Measurements from ENCODE around the gene EFL1.

GRCh38 chr15:82129761-82130160 lies 132.8 kb downstream of the EFL1 start:
- TF ChIP-seq, protein P1, sequence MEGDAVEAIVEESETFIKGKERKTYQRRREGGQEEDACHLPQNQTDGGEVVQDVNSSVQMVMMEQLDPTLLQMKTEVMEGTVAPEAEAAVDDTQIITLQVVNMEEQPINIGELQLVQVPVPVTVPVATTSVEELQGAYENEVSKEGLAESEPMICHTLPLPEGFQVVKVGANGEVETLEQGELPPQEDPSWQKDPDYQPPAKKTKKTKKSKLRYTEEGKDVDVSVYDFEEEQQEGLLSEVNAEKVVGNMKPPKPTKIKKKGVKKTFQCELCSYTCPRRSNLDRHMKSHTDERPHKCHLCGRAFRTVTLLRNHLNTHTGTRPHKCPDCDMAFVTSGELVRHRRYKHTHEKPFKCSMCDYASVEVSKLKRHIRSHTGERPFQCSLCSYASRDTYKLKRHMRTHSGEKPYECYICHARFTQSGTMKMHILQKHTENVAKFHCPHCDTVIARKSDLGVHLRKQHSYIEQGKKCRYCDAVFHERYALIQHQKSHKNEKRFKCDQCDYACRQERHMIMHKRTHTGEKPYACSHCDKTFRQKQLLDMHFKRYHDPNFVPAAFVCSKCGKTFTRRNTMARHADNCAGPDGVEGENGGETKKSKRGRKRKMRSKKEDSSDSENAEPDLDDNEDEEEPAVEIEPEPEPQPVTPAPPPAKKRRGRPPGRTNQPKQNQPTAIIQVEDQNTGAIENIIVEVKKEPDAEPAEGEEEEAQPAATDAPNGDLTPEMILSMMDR (IDR thresholded peaks at IDR 0.05 in 4 of 5, conservative IDR thresholded peaks at IDR 0.05 in 1 of 5), result no peak
- TF ChIP-seq POLR2A (IDR thresholded peaks at IDR 0.05), result no peak

Data from gastrocnemius medialis (tissue), 4 donors.